ENCODE data around the gene UGT3A2. TPM values are rescaled to one million over a fixed set of nuclear protein-coding genes. Genes with fewer than 3 reads are reported as not detected.

Gene UGT3A2
- total RNA-seq, 1 experiment from 2014 or later = 0.10 TPM

GRCh38 chr5:36028816-36029465, 37.7 kb downstream of the UGT3A2 start:
- no TSS peak for BruUV-seq (replicated peaks)
- intact Hi-C loops (cut with micrococcal nuclease; ENCODE audit: unreplicated experiment) = no loop called here

GRCh38 chr5:36027711-36028110, 39.0 kb downstream of the UGT3A2 start:
- no peaks in the 10 kb centered on the region for H3K27me3 ChIP-seq (ENCODE audit: control insufficient read depth, insufficient read depth, low read length)
- H3K4me3 ChIP-seq (ENCODE audit: low read depth in 2 of 2, low read length in 2 of 2) = no peak overlapping the region
- no peaks in the 10 kb centered on the region for H3K9me3 ChIP-seq (ENCODE audit: control insufficient read depth, insufficient read depth, low read depth, low read length)
- DNase-seq (ENCODE audit: low read depth, low spot score) (no peak), ATAC-seq (no peak)
- H3K4me1 ChIP-seq (ENCODE audit: control insufficient read depth, insufficient read depth, low read length) = no peaks in the 10 kb centered on the region
- ChIA-PET POLR2A (no interaction called here), CTCF (no interaction called here)
- H3K27ac ChIP-seq (ENCODE audit: low read length) = no peak overlapping the region
- TF ChIP-seq POLR2AphosphoS5 (IDR thresholded peaks at IDR 0.05; ENCODE audit: low read depth, low read length) = no peak
- no peak for TF ChIP-seq CTCF (IDR thresholded peaks at IDR 0.05)
- TF ChIP-seq SIN3A (IDR thresholded peaks at IDR 0.05; ENCODE audit: borderline replicate concordance, insufficient read depth, low read depth, low read length) = no peak
- no peak for TF ChIP-seq TCF7L2 (IDR thresholded peaks at IDR 0.05; ENCODE audit: low read depth, low read length)
- TF ChIP-seq REST (IDR thresholded peaks at IDR 0.05; ENCODE audit: insufficient read depth in 1 of 2, low read depth in 2 of 2, low read length in 1 of 2) = no peak
- no TSS peak for BruUV-seq (replicated peaks)
- in situ Hi-C loops (cut with HindIII; ENCODE audit: low pct_unique_long_range_greater_than_20kb, low sequenced_read_pairs) (no loop called here), intact Hi-C loops (cut with micrococcal nuclease; ENCODE audit: unreplicated experiment) (no loop called here)
- no peaks in the 10 kb centered on the region for H3K36me3 ChIP-seq (ENCODE audit: control insufficient read depth, insufficient read depth, low read length)

More at GRCh38 chr5:36028816-36029465, 37.7 kb downstream of the UGT3A2 start:
- no peak for TF ChIP-seq REST (IDR thresholded peaks at IDR 0.05; ENCODE audit: insufficient read depth in 1 of 2, low read depth in 2 of 2, low read length in 1 of 2)
- no peak overlapping the region for H3K4me3 ChIP-seq (ENCODE audit: low read depth in 2 of 2, low read length in 2 of 2)
- H3K27me3 ChIP-seq (ENCODE audit: control insufficient read depth, insufficient read depth, low read length) = no peaks in the 10 kb centered on the region
- no peaks in the 10 kb centered on the region for H3K4me1 ChIP-seq (ENCODE audit: control insufficient read depth, insufficient read depth, low read length)
- DNase-seq (ENCODE audit: low read depth, low spot score) (no peak), ATAC-seq (no peak)
- CTCF ChIA-PET = no interaction called here
- H3K9me3 ChIP-seq (ENCODE audit: control insufficient read depth, insufficient read depth, low read depth, low read length) = no peaks in the 10 kb centered on the region
- in situ Hi-C loops (cut with HindIII; ENCODE audit: low pct_unique_long_range_greater_than_20kb, low sequenced_read_pairs) = no loop called here
- no peak overlapping the region for H3K27ac ChIP-seq (ENCODE audit: low read length)
- no peaks in the 10 kb centered on the region for H3K36me3 ChIP-seq (ENCODE audit: control insufficient read depth, insufficient read depth, low read length)
- POLR2A ChIA-PET = no interaction called here

Measured in Panc1 (cell line).